ENCODE results near the gene PPTC7. TPM values are rescaled to one million over a fixed set of nuclear protein-coding genes. Genes with fewer than 3 reads are reported as not detected.
A peak's percentile ranks its signal among the peaks of the same experiment; 100 is the strongest.
"Not testable (repeated sequence)": the region's sequence is repeated elsewhere in the genome, so short reads cannot be mapped to it uniquely, and the experiment has no call there.

Gene PPTC7
- total and polyA plus RNA-seq, 8 donors: 13.3 to 24.2 (median 15.1) TPM

DNA sequence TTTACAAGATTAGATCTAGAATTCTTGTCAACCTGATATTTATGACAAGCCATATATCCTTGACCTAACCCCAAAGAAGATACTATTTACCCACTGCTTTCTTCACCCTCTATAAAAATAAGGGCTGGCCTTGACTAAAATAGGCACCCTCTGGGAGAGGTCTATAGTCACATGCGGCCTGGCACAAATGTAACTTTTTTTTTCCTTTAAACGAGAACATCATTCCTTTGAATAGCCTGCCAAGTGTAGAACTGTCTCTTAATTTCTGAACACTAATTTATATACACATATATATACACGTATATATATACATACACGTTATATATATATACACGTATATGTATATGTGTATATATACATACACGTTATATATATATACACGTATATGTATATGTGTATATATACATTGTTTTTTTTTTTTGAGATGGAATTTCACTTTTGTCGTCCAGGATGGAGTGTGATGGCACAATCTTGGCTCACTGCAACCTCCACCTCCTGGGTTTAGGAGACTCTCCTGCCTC lies 18.6 kb downstream of the PPTC7 start:
- Histone ChIP-seq H3K27me3 (no peaks in the 10 kb centered on the region), H3K27ac (peak overlapping the region; percentile 6 to 63), H3K36me3 (no peaks in the 10 kb centered on the region), H3K4me3 (no peak overlapping the region), H3K9me3 (peaks cover 0 to 3% of the 10 kb centered on the region in 2 donors), H3K4me1 (peaks cover 28 to 70% of the 10 kb centered on the region in 2 donors)
- TF ChIP-seq, protein P1, sequence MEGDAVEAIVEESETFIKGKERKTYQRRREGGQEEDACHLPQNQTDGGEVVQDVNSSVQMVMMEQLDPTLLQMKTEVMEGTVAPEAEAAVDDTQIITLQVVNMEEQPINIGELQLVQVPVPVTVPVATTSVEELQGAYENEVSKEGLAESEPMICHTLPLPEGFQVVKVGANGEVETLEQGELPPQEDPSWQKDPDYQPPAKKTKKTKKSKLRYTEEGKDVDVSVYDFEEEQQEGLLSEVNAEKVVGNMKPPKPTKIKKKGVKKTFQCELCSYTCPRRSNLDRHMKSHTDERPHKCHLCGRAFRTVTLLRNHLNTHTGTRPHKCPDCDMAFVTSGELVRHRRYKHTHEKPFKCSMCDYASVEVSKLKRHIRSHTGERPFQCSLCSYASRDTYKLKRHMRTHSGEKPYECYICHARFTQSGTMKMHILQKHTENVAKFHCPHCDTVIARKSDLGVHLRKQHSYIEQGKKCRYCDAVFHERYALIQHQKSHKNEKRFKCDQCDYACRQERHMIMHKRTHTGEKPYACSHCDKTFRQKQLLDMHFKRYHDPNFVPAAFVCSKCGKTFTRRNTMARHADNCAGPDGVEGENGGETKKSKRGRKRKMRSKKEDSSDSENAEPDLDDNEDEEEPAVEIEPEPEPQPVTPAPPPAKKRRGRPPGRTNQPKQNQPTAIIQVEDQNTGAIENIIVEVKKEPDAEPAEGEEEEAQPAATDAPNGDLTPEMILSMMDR (IDR thresholded peaks at IDR 0.05): no peak
- DNase-seq (no peak), ATAC-seq (no peak)
- intact Hi-C loops (cut with DNase I): no loop called here

DNA sequence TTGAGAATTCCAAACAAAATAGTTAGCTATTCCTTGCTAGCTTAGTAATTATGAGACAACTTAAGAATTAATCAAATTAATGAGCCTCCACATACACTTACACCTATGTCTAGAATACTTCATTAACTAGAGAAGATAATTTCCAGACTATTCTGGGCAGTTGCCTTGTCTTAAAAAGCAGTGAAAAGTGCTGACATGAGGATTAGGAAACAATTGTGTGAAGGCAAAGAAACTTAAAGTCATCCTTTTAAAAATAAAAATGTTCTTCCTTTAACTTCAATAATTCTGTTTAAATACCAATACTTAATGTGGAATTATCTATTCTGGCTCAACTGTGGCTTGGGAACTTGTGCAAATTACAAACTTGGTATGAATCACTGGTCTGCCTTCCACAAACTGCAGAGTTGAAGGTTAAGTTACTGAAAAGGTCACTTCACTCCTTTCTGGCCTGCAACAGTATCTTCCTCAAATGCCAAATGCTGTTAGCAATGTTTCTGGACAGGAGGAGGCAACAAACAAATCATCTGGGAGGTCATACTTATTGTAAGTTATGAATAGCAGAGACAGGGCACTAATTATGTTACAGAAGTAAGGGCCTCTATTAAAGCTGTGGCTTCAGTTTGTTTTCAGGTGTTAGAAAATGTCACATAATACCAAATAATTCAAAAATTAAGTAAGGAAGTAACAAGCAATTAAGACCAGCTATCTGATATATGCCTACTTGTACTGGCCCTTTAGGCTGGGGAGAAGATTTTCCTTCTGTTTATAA lies 19.2 kb downstream of the PPTC7 start:
- Histone ChIP-seq H3K27ac (peak overlapping the region; percentile 52 to 63), H3K4me1 (peaks cover 28 to 73% of the 10 kb centered on the region in 2 donors)
- peak; percentile 45 for ATAC-seq

GRCh38 chr12:110562386-110562785 lies 20.7 kb downstream of the PPTC7 start:
- H3K27me3 ChIP-seq; ATAC-seq; DNase-seq; H3K9me3 ChIP-seq; H3K36me3 ChIP-seq; H3K4me3 ChIP-seq; intact Hi-C loops (cut with DNase I): not testable (repeated sequence)
- Histone ChIP-seq H3K27ac (peak overlapping the region in 1 of 2 donors; percentile 63), H3K4me1 (peaks cover 28 to 73% of the 10 kb centered on the region in 2 donors)

More for the DNA sequence above, 19.2 kb downstream of the PPTC7 start:
- TF ChIP-seq, protein P1 (IDR thresholded peaks at IDR 0.05): no peak
- Histone ChIP-seq H3K4me3 (no peak overlapping the region), H3K27me3 (no peaks in the 10 kb centered on the region), H3K36me3 (no peaks in the 10 kb centered on the region), H3K9me3 (no peaks in the 10 kb centered on the region)
- intact Hi-C loops (cut with DNase I): no loop called here
- DNase-seq: no peak

- no peak for DNase-seq
- no peaks in the 10 kb centered on the region for H3K9me3 ChIP-seq
- H3K27ac ChIP-seq: peak overlapping the region in 1 of 2 donors; percentile 63
- no peak overlapping the region for H3K4me3 ChIP-seq
- peaks cover 31 to 72% of the 10 kb centered on the region in 2 donors for H3K4me1 ChIP-seq
- H3K36me3 ChIP-seq: no peaks in the 10 kb centered on the region
- TF ChIP-seq, protein P1 (IDR thresholded peaks at IDR 0.05): no peak
- H3K27me3 ChIP-seq: no peaks in the 10 kb centered on the region
- no peak for ATAC-seq
- intact Hi-C loops (cut with DNase I): no loop called here
These were observed 21.5 kb downstream of the PPTC7 start for GRCh38 chr12:110561471-110562201.

- H3K27me3 ChIP-seq: no peaks in the 10 kb centered on the region
- H3K4me3 ChIP-seq: no peak overlapping the region
- TF ChIP-seq, protein P1 (IDR thresholded peaks at IDR 0.05): no peak
- no peaks in the 10 kb centered on the region for H3K9me3 ChIP-seq
- no peak overlapping the region for H3K27ac ChIP-seq
- intact Hi-C loops (cut with DNase I): no loop called here
- no peaks in the 10 kb centered on the region for H3K36me3 ChIP-seq
- DNase-seq (no peak), ATAC-seq (no peak)
- H3K4me1 ChIP-seq: peaks cover 36 to 72% of the 10 kb centered on the region in 2 donors
These were observed 22.2 kb downstream of the PPTC7 start for GRCh38 chr12:110560946-110561345.
